PC-9 (cell line): ENCODE results near the gene IQSEC1.

Experiments
- CTCF ChIP-seq: fragments of 200-600 bp; sonication (generic); conservative IDR thresholded peaks from 2 replicates; pipeline ENCODE4 v1.6.1; 2017; ENCODE audit warnings: mixed run types, antibody characterized with exemption, mild to moderate bottlenecking, moderate library complexity
- EZH2 ChIP-seq: fragments of 200-600 bp; sonication (generic); IDR thresholded peaks from 2 replicates; pipeline ENCODE4 v1.8.0; 2017; ENCODE audit warnings: antibody characterized with exemption, low read depth

GRCh38 chr3:13010780-13011572 is 62.3 kb downstream of the IQSEC1 start:
- no peak for TF ChIP-seq CTCF
- no peak for TF ChIP-seq EZH2
